H9 (cell line): ENCODE results near the gene ARAP2. TPM values are rescaled to one million over a fixed set of nuclear protein-coding genes. Genes with fewer than 3 reads are reported as not detected.

Experiments used
- DNase-seq: peaks from one replicate; pipeline ENCODE4 v3.0.0-alpha.2; 2017
- H2AFZ ChIP-seq: one replicate; pipeline ENCODE4 v1.6.1; 2013; ENCODE audit warnings: mild to moderate bottlenecking, low read length, control low read depth, moderate library complexity
- H2AK5ac ChIP-seq: 2 replicates; pipeline ENCODE4 v1.6.1; 2013; ENCODE audit warnings: low read length, control low read depth, mixed read lengths; ENCODE audit not compliant: insufficient read length
- H2BK120ac ChIP-seq: one replicate; pipeline ENCODE4 v1.6.1; 2013; ENCODE audit warnings: low read depth, mild to moderate bottlenecking, low read length, control low read depth, inconsistent platforms; ENCODE audit not compliant: poor library complexity, severe bottlenecking
- H2BK12ac ChIP-seq: 2 replicates; pipeline ENCODE4 v1.6.1; 2013; ENCODE audit warnings: low read length, control low read depth, mixed read lengths, low read depth; ENCODE audit not compliant: insufficient read length
- H2BK15ac ChIP-seq: 2 replicates; pipeline ENCODE4 v1.6.1; 2013; ENCODE audit warnings: low read depth, low read length, control low read depth
- H2BK20ac ChIP-seq: one replicate; pipeline ENCODE4 v1.6.1; 2013; ENCODE audit warnings: low read depth, mild to moderate bottlenecking, low read length, control low read depth, inconsistent platforms; ENCODE audit not compliant: poor library complexity, severe bottlenecking
- H2BK5ac ChIP-seq: 2 replicates; pipeline ENCODE4 v1.6.1; 2013; ENCODE audit warnings: low read length, control low read depth, mixed read lengths; ENCODE audit not compliant: insufficient read length
- H3K14ac ChIP-seq: 2 replicates; pipeline ENCODE4 v1.6.1; 2013; ENCODE audit warnings: low read length, control low read depth; ENCODE audit not compliant: insufficient read depth
- H3K18ac ChIP-seq: 2 replicates; pipeline ENCODE4 v1.6.1; 2013; ENCODE audit warnings: low read depth, mild to moderate bottlenecking, mixed read lengths, low read length, control low read depth; ENCODE audit not compliant: insufficient read length
- H3K23ac ChIP-seq: 2 replicates; pipeline ENCODE4 v1.6.1; 2013; ENCODE audit warnings: low read length, control low read depth, mixed read lengths, low read depth; ENCODE audit not compliant: insufficient read length
- H3K23me2 ChIP-seq: 2 replicates; pipeline ENCODE4 v1.6.1; 2013; ENCODE audit warnings: low read depth, mild to moderate bottlenecking, mixed read lengths, low read length, control low read depth; ENCODE audit not compliant: insufficient read length, poor library complexity, severe bottlenecking
- H3K27ac ChIP-seq: 2 replicates; pipeline ENCODE4 v1.5.1; 2013; ENCODE audit warnings: low read length, control low read depth, mixed read lengths, low read depth; ENCODE audit not compliant: insufficient read length
- H3K27me3 ChIP-seq: 2 replicates; pipeline ENCODE4 v1.6.1; 2013; ENCODE audit warnings: low read length, control low read depth, inconsistent platforms; ENCODE audit not compliant: insufficient read depth
- H3K4ac ChIP-seq: 2 replicates; pipeline ENCODE4 v1.6.1; 2013; ENCODE audit warnings: low read depth, mild to moderate bottlenecking, control low read depth, inconsistent platforms, low read length, moderate library complexity
- H3K4me1 ChIP-seq: 2 replicates; pipeline ENCODE4 v1.6.1; 2013; ENCODE audit warnings: low read length, control low read depth, inconsistent platforms; ENCODE audit not compliant: insufficient read depth
- H3K4me2 ChIP-seq: 2 replicates; pipeline ENCODE4 v1.6.1; 2013; ENCODE audit warnings: low read length, control low read depth, mixed read lengths; ENCODE audit not compliant: insufficient read length, insufficient read depth
- H3K56ac ChIP-seq: 2 replicates; pipeline ENCODE4 v1.6.1; 2013; ENCODE audit warnings: low read depth, mild to moderate bottlenecking, mixed read lengths, low read length, control low read depth; ENCODE audit not compliant: insufficient read length
- H3K79me1 ChIP-seq: 2 replicates; pipeline ENCODE4 v1.6.1; 2013; ENCODE audit warnings: low read depth, mild to moderate bottlenecking, moderate library complexity, low read length, control low read depth, inconsistent platforms; ENCODE audit not compliant: insufficient read depth, poor library complexity, severe bottlenecking
- H3K79me2 ChIP-seq: 2 replicates; pipeline ENCODE4 v1.6.1; 2013; ENCODE audit warnings: low read length, control low read depth, inconsistent platforms; ENCODE audit not compliant: insufficient read depth
- H3K9ac ChIP-seq: 2 replicates; pipeline ENCODE4 v1.6.1; 2013; ENCODE audit warnings: low read length, control low read depth, mixed read lengths; ENCODE audit not compliant: insufficient read length; ENCODE audit errors: extremely low read depth
- H3K9me3 ChIP-seq: one replicate; pipeline ENCODE4 v1.6.1; 2013; ENCODE audit warnings: low read depth, low read length, inconsistent platforms; ENCODE audit not compliant: control insufficient read depth
- H3T11ph ChIP-seq: one replicate; pipeline ENCODE4 v1.6.1; 2013; ENCODE audit warnings: mild to moderate bottlenecking, low read length, control low read depth, inconsistent platforms
- H4K20me1 ChIP-seq: one replicate; pipeline ENCODE4 v1.6.1; 2013; ENCODE audit not compliant: control insufficient read depth, insufficient read length, insufficient read depth
- H4K5ac ChIP-seq: 2 replicates; pipeline ENCODE4 v1.6.1; 2013; ENCODE audit warnings: low read depth, mild to moderate bottlenecking, mixed read lengths, low read length, control low read depth; ENCODE audit not compliant: insufficient read length
- H4K8ac ChIP-seq: replicated peaks from 2 replicates; pipeline ENCODE4 v1.6.1; 2013; ENCODE audit warnings: low read length, control low read depth, mixed read lengths, low read depth; ENCODE audit not compliant: insufficient read length
- H4K91ac ChIP-seq: 2 replicates; pipeline ENCODE4 v1.6.1; 2013; ENCODE audit warnings: low read depth, mild to moderate bottlenecking, moderate library complexity, mixed read lengths, low read length, control low read depth; ENCODE audit not compliant: insufficient read length
- H3K27ac Mint-ChIP-seq, 3 experiments: 2 replicates in 2 of 3; 3 replicates in 1 of 3; pipeline ENCODE4 v1.8.0; 2020 to 2021; ENCODE audit warnings: mixed read lengths in 3 of 3, mild to moderate bottlenecking in 1 of 3, moderate library complexity in 1 of 3
- H3K27me3 Mint-ChIP-seq: 2 replicates; pipeline ENCODE4 v1.8.0; 2021; ENCODE audit warnings: low read depth, mild to moderate bottlenecking, moderate library complexity, mixed read lengths
- H3K36me3 Mint-ChIP-seq, 3 experiments: 2 replicates in 2 of 3; 3 replicates in 1 of 3; pipeline ENCODE4 v1.8.0; 2020 to 2021; ENCODE audit warnings: low read depth in 3 of 3, mixed read lengths in 3 of 3; ENCODE audit not compliant: insufficient read depth in 1 of 3
- H3K4me1 Mint-ChIP-seq, 2 experiments: 2 replicates each; pipeline ENCODE4 v1.8.0; 2020; ENCODE audit warnings: mixed read lengths in 2 of 2
- H3K4me3 Mint-ChIP-seq, 2 experiments: 2 replicates in 1 of 2; 3 replicates in 1 of 2; pipeline ENCODE4 v1.8.0; 2020 to 2021; ENCODE audit warnings: mild to moderate bottlenecking in 2 of 2, mixed read lengths in 2 of 2, moderate library complexity in 1 of 2
- H3K9me3 Mint-ChIP-seq, 2 experiments: 2 replicates in 1 of 2; 3 replicates in 1 of 2; pipeline ENCODE4 v1.8.0; 2020; ENCODE audit warnings: mild to moderate bottlenecking in 2 of 2, mixed read lengths in 2 of 2, moderate library complexity in 1 of 2
- CTCF ChIP-seq: fragments of 200-600 bp; sonication (generic); conservative IDR thresholded peaks from 3 replicates; pipeline ENCODE4 v1.8.0; 2021; ENCODE audit warnings: antibody characterized with exemption, mild to moderate bottlenecking
- WGBS: extraction: QIAGEN DNeasy Blood & Tissue Kit; methylation state at CpG from one replicate; pipeline ENCODE4 v1.1.7; 2013; ENCODE audit warnings: missing lambda C conversion rate, low lambda C conversion rate, mixed read lengths; ENCODE audit not compliant: insufficient read length; ENCODE audit errors: extremely low coverage; 5-methylcytosine and 5-hydroxymethylcytosine counted together
- total RNA-seq: library from RNA; stranded (reverse); gene quantifications from 2 replicates; pipeline ENCODE4 v1.2.1, GENCODE V29; 2021

ARAP2 gene
- total RNA-seq, 1 experiment from 2014 or later = 6.3 TPM

- no peak overlapping the region for H3K18ac ChIP-seq
- no peaks in the 10 kb centered on the region for H3K4me1 ChIP-seq
- H3K9me3 Mint-ChIP-seq = no peaks in the 10 kb centered on the region
- no peak overlapping the region for H2BK12ac ChIP-seq
- no peaks in the 10 kb centered on the region for H3K23me2 ChIP-seq
- H3K27ac ChIP-seq = no peak overlapping the region
- H4K5ac ChIP-seq = no peak overlapping the region
- no CpG with 5 or more reads among the region's 1 CpG for WGBS
- no peaks in the 10 kb centered on the region for H3K36me3 Mint-ChIP-seq
- no peak overlapping the region for H3K27ac Mint-ChIP-seq
- no peaks in the 10 kb centered on the region for H3K27me3 ChIP-seq
- no peaks in the 10 kb centered on the region for H3K79me2 ChIP-seq
- DNase-seq = no peak
- H2BK20ac ChIP-seq = no peak overlapping the region
- no peak overlapping the region for H3K9ac ChIP-seq
- H2AK5ac ChIP-seq = no peak overlapping the region
- no peak overlapping the region for H2AFZ ChIP-seq
- no peak overlapping the region for H3K14ac ChIP-seq
- no peak overlapping the region for H3K4me3 Mint-ChIP-seq
- H3K79me1 ChIP-seq = no peaks in the 10 kb centered on the region
- H3K27me3 Mint-ChIP-seq = no peaks in the 10 kb centered on the region
- H2BK5ac ChIP-seq = no peak overlapping the region
- H3K4me2 ChIP-seq = no peak overlapping the region
- no peak overlapping the region for H3T11ph ChIP-seq
- no peak overlapping the region for H4K8ac ChIP-seq
- H3K23ac ChIP-seq = no peak overlapping the region
- no peak overlapping the region for H2BK15ac ChIP-seq
- H3K4ac ChIP-seq = no peak overlapping the region
- H3K4me1 Mint-ChIP-seq = no peaks in the 10 kb centered on the region
- no peaks in the 10 kb centered on the region for H3K9me3 ChIP-seq
- TF ChIP-seq CTCF = no peak
- no peaks in the 10 kb centered on the region for H4K20me1 ChIP-seq
- H3K56ac ChIP-seq = no peak overlapping the region
- H4K91ac ChIP-seq = no peak overlapping the region
- H2BK120ac ChIP-seq = no peak overlapping the region
Observed at GRCh38 chr4:36142504-36142903, 101.8 kb downstream of the ARAP2 start.
